GM19438 (cell line): Measurements from ENCODE around the gene SPNS2.

Experiments used
- ATAC-seq: cut with Tn5 transposase; IDR thresholded peaks from one replicate; pipeline ENCODE4 v1.9.1; 2021; ENCODE audit warnings: low read depth; ENCODE audit not compliant: unreplicated experiment

Gene SPNS2

GRCh38 chr17:4479982-4480751, 18.5 kb upstream of the SPNS2 start:
- no peak for ATAC-seq

GRCh38 chr17:4480929-4481898, 17.5 kb upstream of the SPNS2 start:
- ATAC-seq = no peak

GRCh38 chr17:4482338-4483011, 16.2 kb upstream of the SPNS2 start:
- ATAC-seq = no peak

GRCh38 chr17:4483012-4483840, 15.5 kb upstream of the SPNS2 start:
- ATAC-seq = no peak

- no peak for ATAC-seq
These were observed 12.7 kb upstream of the SPNS2 start for GRCh38 chr17:4485676-4486646.

GRCh38 chr17:4487296-4487695, 11.4 kb upstream of the SPNS2 start:
- no peak for ATAC-seq

- no peak for ATAC-seq
These were observed 10.6 kb upstream of the SPNS2 start for GRCh38 chr17:4487820-4488716.

GRCh38 chr17:4488989-4489595, 9.6 kb upstream of the SPNS2 start:
- ATAC-seq = no peak

- ATAC-seq = no peak
These were observed 8.5 kb upstream of the SPNS2 start for GRCh38 chr17:4490109-4490591.

- no peak for ATAC-seq
These were observed 8.0 kb upstream of the SPNS2 start for GRCh38 chr17:4490637-4491061.

- ATAC-seq = no peak
These were observed 5.7 kb upstream of the SPNS2 start for GRCh38 chr17:4492721-4493561.

GRCh38 chr17:4497101-4497824, 1.4 kb upstream of the SPNS2 start:
- no peak for ATAC-seq

- ATAC-seq = no peak
These were observed 930 bp downstream of the SPNS2 start for GRCh38 chr17:4499431-4500190.

GRCh38 chr17:4500191-4500571, 1.5 kb downstream of the SPNS2 start:
- no peak for ATAC-seq

- no peak for ATAC-seq
These were observed 2.7 kb downstream of the SPNS2 start for GRCh38 chr17:4501295-4501949.
